Ishikawa (cell line): ENCODE measurements around the gene TMEM161A.

Source experiments
- CREB1 ChIP-seq: IDR thresholded peaks from 2 replicates; pipeline ENCODE4 v1.6.1; 2012; ENCODE audit warnings: low read depth
- EP300 ChIP-seq: IDR thresholded peaks from 2 replicates; pipeline ENCODE4 v1.6.1; 2012; ENCODE audit warnings: borderline replicate concordance
- NFIC ChIP-seq: IDR thresholded peaks from 2 replicates; pipeline ENCODE4 v1.6.1; 2012
- RAD21 ChIP-seq: IDR thresholded peaks from 2 replicates; pipeline ENCODE4 v1.6.1; 2012; ENCODE audit warnings: low read depth
- TAF1 ChIP-seq: IDR thresholded peaks from 2 replicates; pipeline ENCODE4 v1.6.1; 2012; ENCODE audit warnings: low read depth, mild to moderate bottlenecking
- ZBTB7A ChIP-seq: IDR thresholded peaks from 2 replicates; pipeline ENCODE4 v1.6.1; 2012; ENCODE audit warnings: low read depth
- TF ChIP-seq, protein P1 (sequence below): IDR thresholded peaks from 2 replicates; pipeline ENCODE4 v1.6.1; 2012
- TF ChIP-seq, protein P2 (sequence below): IDR thresholded peaks from 2 replicates; pipeline ENCODE4 v1.6.1; 2012; ENCODE audit warnings: low read depth, mild to moderate bottlenecking

DNA sequence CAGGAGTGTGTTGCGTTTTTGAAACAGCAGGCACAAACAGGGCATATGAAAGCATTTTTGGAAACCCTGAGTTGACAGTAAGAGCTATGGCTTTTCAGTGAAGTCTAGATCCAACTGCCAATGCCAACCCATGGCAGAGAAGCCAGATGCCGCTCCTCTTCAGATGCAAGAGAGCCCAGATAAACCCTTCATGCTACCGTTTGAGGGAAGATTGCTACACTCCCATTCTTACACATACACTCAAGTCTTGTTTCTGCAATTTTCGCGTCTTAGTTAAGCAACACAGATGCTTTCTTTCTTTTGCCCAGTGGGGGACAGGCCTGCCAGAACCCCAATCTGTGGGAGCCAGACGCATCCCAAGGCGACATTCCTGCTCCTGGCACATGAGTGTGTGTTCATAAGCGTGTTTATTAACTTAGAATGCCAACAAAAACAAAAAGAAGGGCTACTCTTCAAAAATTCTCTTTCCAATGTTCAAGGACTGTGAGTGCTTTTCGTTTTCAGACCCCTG is 43.3 kb upstream of the TMEM161A start:
- TF ChIP-seq TAF1 (no peak), ZBTB7A (no peak), EP300 (no peak), NFIC (no peak), RAD21 (no peak), CREB1 (no peak)
- TF ChIP-seq, protein P1, sequence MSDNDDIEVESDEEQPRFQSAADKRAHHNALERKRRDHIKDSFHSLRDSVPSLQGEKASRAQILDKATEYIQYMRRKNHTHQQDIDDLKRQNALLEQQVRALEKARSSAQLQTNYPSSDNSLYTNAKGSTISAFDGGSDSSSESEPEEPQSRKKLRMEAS = no peak
- TF ChIP-seq, protein P2, sequence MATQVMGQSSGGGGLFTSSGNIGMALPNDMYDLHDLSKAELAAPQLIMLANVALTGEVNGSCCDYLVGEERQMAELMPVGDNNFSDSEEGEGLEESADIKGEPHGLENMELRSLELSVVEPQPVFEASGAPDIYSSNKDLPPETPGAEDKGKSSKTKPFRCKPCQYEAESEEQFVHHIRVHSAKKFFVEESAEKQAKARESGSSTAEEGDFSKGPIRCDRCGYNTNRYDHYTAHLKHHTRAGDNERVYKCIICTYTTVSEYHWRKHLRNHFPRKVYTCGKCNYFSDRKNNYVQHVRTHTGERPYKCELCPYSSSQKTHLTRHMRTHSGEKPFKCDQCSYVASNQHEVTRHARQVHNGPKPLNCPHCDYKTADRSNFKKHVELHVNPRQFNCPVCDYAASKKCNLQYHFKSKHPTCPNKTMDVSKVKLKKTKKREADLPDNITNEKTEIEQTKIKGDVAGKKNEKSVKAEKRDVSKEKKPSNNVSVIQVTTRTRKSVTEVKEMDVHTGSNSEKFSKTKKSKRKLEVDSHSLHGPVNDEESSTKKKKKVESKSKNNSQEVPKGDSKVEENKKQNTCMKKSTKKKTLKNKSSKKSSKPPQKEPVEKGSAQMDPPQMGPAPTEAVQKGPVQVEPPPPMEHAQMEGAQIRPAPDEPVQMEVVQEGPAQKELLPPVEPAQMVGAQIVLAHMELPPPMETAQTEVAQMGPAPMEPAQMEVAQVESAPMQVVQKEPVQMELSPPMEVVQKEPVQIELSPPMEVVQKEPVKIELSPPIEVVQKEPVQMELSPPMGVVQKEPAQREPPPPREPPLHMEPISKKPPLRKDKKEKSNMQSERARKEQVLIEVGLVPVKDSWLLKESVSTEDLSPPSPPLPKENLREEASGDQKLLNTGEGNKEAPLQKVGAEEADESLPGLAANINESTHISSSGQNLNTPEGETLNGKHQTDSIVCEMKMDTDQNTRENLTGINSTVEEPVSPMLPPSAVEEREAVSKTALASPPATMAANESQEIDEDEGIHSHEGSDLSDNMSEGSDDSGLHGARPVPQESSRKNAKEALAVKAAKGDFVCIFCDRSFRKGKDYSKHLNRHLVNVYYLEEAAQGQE = no peak
